B cell (primary cell): ENCODE results near the gene SLC35B3. TPM values are rescaled to one million over a fixed set of nuclear protein-coding genes. Genes with fewer than 3 reads are reported as not detected.
"Not testable (repeated sequence)": the region's sequence is repeated elsewhere in the genome, so short reads cannot be mapped to it uniquely, and the experiment has no call there.

Experiments used
- ATAC-seq: fragments of 200-7000 bp; cut with Tn5 transposase; one replicate; pipeline ENCODE4 v1.10.0; 2021; ENCODE audit warnings: low read depth, mild to moderate bottlenecking, moderate number of reproducible peaks, moderate library complexity
- CTCF ChIA-PET: fragments of 350-600 bp; sonication (Branson Sonifier 250); formaldehyde crosslinking; loops from one replicate; lab custom pipeline; 2021; ENCODE audit warnings: antibody characterized with exemption, inconsistent platforms; lab: Charles Lee
- POLR2A ChIA-PET: fragments of 350-600 bp; sonication (Branson Sonifier 250); formaldehyde crosslinking; loops from one replicate; lab custom pipeline; 2021; ENCODE audit warnings: antibody characterized with exemption; lab: Charles Lee
- DNase-seq: peaks from one replicate; pipeline ENCODE4 v3.0.0; 2013
- H2AFZ ChIP-seq: 2 replicates; pipeline ENCODE4 v1.6.1; 2012; ENCODE audit warnings: mild to moderate bottlenecking, low read depth, low read length; ENCODE audit not compliant: insufficient read depth, poor library complexity, severe bottlenecking
- H3K27ac ChIP-seq, 2 donors: 1 replicate in 1 of 2; 2 replicates in 1 of 2; pipeline ENCODE4 v1.5.1; 2012 to 2013; ENCODE audit warnings: low read length in 2 of 2, mild to moderate bottlenecking in 2 of 2, moderate library complexity in 1 of 2
- H3K27me3 ChIP-seq, 4 experiments: fragments of 200-600 bp in 1 of 4; sonication (generic) in 1 of 4; replicated peaks in 1 of 4; 1 replicate in 2 of 4; 2 replicates in 2 of 4; pipeline versions ENCODE4 v1.6.1 to v1.7.0; 2013 to 2016; ENCODE audit warnings: low read length in 3 of 4, mild to moderate bottlenecking in 2 of 4, mixed read lengths in 1 of 4, moderate library complexity in 1 of 4; ENCODE audit not compliant: insufficient read depth in 4 of 4, control insufficient read depth in 3 of 4; ENCODE audit errors: control extremely low read depth in 1 of 4
- H3K36me3 ChIP-seq, 2 experiments: replicated peaks in 1 of 2; 1 replicate in 1 of 2; 2 replicates in 1 of 2; pipeline versions ENCODE4 v1.6.1 to v1.7.1; 2013; ENCODE audit warnings: low read length in 1 of 2; ENCODE audit not compliant: insufficient read depth in 2 of 2, control insufficient read depth in 1 of 2; ENCODE audit errors: control extremely low read depth in 1 of 2, extremely low read depth in 1 of 2
- H3K4me1 ChIP-seq, 2 donors: fragments of 200-600 bp in 1 of 2; sonication (generic) in 1 of 2; 1 replicate in 1 of 2; 2 replicates in 1 of 2; pipeline versions ENCODE4 v1.5.1 to v1.6.1; 2013 to 2017; ENCODE audit warnings: low read length in 2 of 2; ENCODE audit not compliant: control insufficient read depth in 2 of 2, insufficient read depth in 2 of 2
- H3K4me2 ChIP-seq: replicated peaks from 2 replicates; pipeline ENCODE3; 2012; ENCODE audit warnings: mild to moderate bottlenecking, low read depth, low read length; ENCODE audit not compliant: poor library complexity, severe bottlenecking
- H3K4me3 ChIP-seq, 5 experiments: fragments of 200-600 bp in 1 of 5; sonication (generic) in 1 of 5; 1 replicate in 3 of 5; 2 replicates in 2 of 5; pipeline versions ENCODE4 v1.5.1 to v1.7.0; 2011 to 2016; ENCODE audit warnings: low read length in 4 of 5, mild to moderate bottlenecking in 4 of 5, low read depth in 2 of 5, control low read depth in 1 of 5, moderate library complexity in 1 of 5; ENCODE audit not compliant: insufficient read depth in 1 of 5; ENCODE audit errors: control extremely low read depth in 1 of 5, extremely low read depth in 1 of 5
- H3K79me2 ChIP-seq: fragments of 200-600 bp; sonication (generic); one replicate; pipeline ENCODE4 v1.6.0; 2016; ENCODE audit warnings: low read length; ENCODE audit not compliant: control insufficient read depth, insufficient read depth
- H3K9ac ChIP-seq: fragments of 200-600 bp; sonication (generic); 2 replicates; pipeline ENCODE4 v1.6.1; 2017; ENCODE audit warnings: mild to moderate bottlenecking, low read length, moderate library complexity
- H3K9me3 ChIP-seq, 3 donors: one replicate each; pipeline versions ENCODE4 v1.6.1 to v1.7.1; 2013; ENCODE audit warnings: low read length in 2 of 3; ENCODE audit not compliant: control insufficient read depth in 2 of 3, insufficient read depth in 1 of 3; ENCODE audit errors: control extremely low read depth in 1 of 3
- H4K20me1 ChIP-seq: 2 replicates; pipeline ENCODE4 v1.6.0; 2012; ENCODE audit warnings: mild to moderate bottlenecking, low read length; ENCODE audit not compliant: insufficient read depth, control insufficient read depth, poor library complexity, severe bottlenecking
- H3K27ac Mint-ChIP-seq: one replicate; pipeline ENCODE4 v1.8.0; 2021; ENCODE audit warnings: mixed read lengths
- H3K27me3 Mint-ChIP-seq: one replicate; pipeline ENCODE4 v1.8.0; 2021; ENCODE audit warnings: mixed read lengths
- H3K4me1 Mint-ChIP-seq: one replicate; pipeline ENCODE4 v1.8.0; 2021; ENCODE audit warnings: mixed read lengths
- H3K4me3 Mint-ChIP-seq: one replicate; pipeline ENCODE4 v1.8.0; 2021; ENCODE audit warnings: mixed read lengths
- H3K9me3 Mint-ChIP-seq: one replicate; pipeline ENCODE4 v1.8.0; 2022; ENCODE audit warnings: mixed read lengths; ENCODE audit not compliant: insufficient read depth
- EZH2 ChIP-seq: IDR thresholded peaks from 2 replicates; pipeline ENCODE4 v1.6.1; 2012; ENCODE audit warnings: borderline replicate concordance, low read depth, mild to moderate bottlenecking, moderate library complexity, low read length; ENCODE audit not compliant: insufficient read depth, poor library complexity, severe bottlenecking
- whole genome bisulfite sequencing: methylation state at CpG from one replicate; pipeline ENCODE4 v1.1.5; 2013; ENCODE audit warnings: missing lambda C conversion rate; ENCODE audit not compliant: insufficient coverage; 5-methylcytosine and 5-hydroxymethylcytosine counted together
- intact Hi-C: fragments of 100-400 bp; cut with micrococcal nuclease; formaldehyde crosslinking; loops from one replicate; pipeline ENCODE4 v1.10.0; 2022
- polyA plus RNA-seq: library from polyadenylated mRNA; depleted of rRNA; stranded (reverse); fragments of >200 nt; gene quantifications from 2 replicates; pipeline ENCODE4 v1.2.3, GENCODE V29; 2012
- total RNA-seq, 2 donors: library from RNA; stranded (reverse); fragments of 120-200 nt in 1 of 2; gene quantifications; 1 replicate in 1 of 2; 2 replicates in 1 of 2; pipeline versions ENCODE4 v1.2.3 to v1.2.4, GENCODE V29; 2013 to 2022
- TF ChIP-seq, protein P1 (sequence below): fragments of 200-600 bp; IDR thresholded peaks from one replicate; pipeline ENCODE4 v1.8.0; 2022; ENCODE audit warnings: antibody characterized with exemption, mild to moderate bottlenecking

Gene SLC35B3
- total and polyA plus RNA-seq, 2 donors (not counting 1 experiment from before 2014, with no cell fraction given), result 9.5 to 17.1 TPM

- TF ChIP-seq, protein P1, sequence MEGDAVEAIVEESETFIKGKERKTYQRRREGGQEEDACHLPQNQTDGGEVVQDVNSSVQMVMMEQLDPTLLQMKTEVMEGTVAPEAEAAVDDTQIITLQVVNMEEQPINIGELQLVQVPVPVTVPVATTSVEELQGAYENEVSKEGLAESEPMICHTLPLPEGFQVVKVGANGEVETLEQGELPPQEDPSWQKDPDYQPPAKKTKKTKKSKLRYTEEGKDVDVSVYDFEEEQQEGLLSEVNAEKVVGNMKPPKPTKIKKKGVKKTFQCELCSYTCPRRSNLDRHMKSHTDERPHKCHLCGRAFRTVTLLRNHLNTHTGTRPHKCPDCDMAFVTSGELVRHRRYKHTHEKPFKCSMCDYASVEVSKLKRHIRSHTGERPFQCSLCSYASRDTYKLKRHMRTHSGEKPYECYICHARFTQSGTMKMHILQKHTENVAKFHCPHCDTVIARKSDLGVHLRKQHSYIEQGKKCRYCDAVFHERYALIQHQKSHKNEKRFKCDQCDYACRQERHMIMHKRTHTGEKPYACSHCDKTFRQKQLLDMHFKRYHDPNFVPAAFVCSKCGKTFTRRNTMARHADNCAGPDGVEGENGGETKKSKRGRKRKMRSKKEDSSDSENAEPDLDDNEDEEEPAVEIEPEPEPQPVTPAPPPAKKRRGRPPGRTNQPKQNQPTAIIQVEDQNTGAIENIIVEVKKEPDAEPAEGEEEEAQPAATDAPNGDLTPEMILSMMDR, result no peak
- no peak for TF ChIP-seq EZH2
- Histone ChIP-seq H4K20me1 (no peaks in the 10 kb centered on the region), H3K27ac (no peak overlapping the region), H3K79me2 (peaks cover 12% of the 10 kb centered on the region), H3K9me3 (no peaks in the 10 kb centered on the region), H3K4me1 (peaks cover 4 to 12% of the 10 kb centered on the region in 2 donors), H2AFZ (no peak overlapping the region), H3K4me3 (no peak overlapping the region), H3K9ac (no peak overlapping the region), H3K36me3 (peaks cover 12 to 19% of the 10 kb centered on the region in 2 experiments), H3K27me3 (no peaks in the 10 kb centered on the region), H3K4me2 (no peak overlapping the region)
- ATAC-seq, result no peak
- 100% methylated on average over 2 of the region's 2 CpGs for WGBS
- POLR2A ChIA-PET, result no interaction called here
- CTCF ChIA-PET, result no interaction called here
- intact Hi-C loops, result loop anchor here (10.0 kb wide), 1 partner anchor 325 kb away; the partner anchor contains the start of gene EEF1E1
- no peak for DNase-seq
- Mint-ChIP-seq H3K27ac (no peak overlapping the region), H3K27me3 (no peaks in the 10 kb centered on the region), H3K4me3 (no peak overlapping the region), H3K9me3 (peaks cover 2% of the 10 kb centered on the region), H3K4me1 (peaks cover 26% of the 10 kb centered on the region)
Observed at GRCh38 chr6:8429821-8430220, 5.5 kb downstream of the SLC35B3 start.

- H3K79me2 ChIP-seq, H3K4me1 Mint-ChIP-seq, H3K27me3 Mint-ChIP-seq, H3K27me3 ChIP-seq, H3K27ac Mint-ChIP-seq, H3K27ac ChIP-seq, H2AFZ ChIP-seq, H3K4me1 ChIP-seq, H3K9ac ChIP-seq, CTCF ChIA-PET, H3K4me3 Mint-ChIP-seq, intact Hi-C loops, H3K9me3 ChIP-seq, ATAC-seq, H3K4me2 ChIP-seq, POLR2A ChIA-PET, H3K4me3 ChIP-seq, H4K20me1 ChIP-seq, H3K9me3 Mint-ChIP-seq, DNase-seq: not testable (repeated sequence)
- peaks cover 16 to 19% of the 10 kb centered on the region in 2 experiments for H3K36me3 ChIP-seq
- WGBS, result 100% methylated on average over 1 of the region's 2 CpGs
Observed at GRCh38 chr6:8426544-8426943, 8.8 kb downstream of the SLC35B3 start.
